ENCODE data around the gene SEBOX.

- TF ChIP-seq GATA2 (IDR thresholded peaks at IDR 0.05; ENCODE audit: low read depth, low read length) (no peak), GATA3 (IDR thresholded peaks at IDR 0.05; ENCODE audit: low read depth, low read length) (no peak)
Observed at GRCh38 chr17:28413804-28414203, 48.8 kb upstream of the SEBOX start.
